NT2/D1 (cell line): ENCODE results near the gene TMEM176B.

Experiments
- SUZ12 ChIP-seq: IDR thresholded peaks from 2 replicates; pipeline ENCODE4 v1.6.1; 2011; ENCODE audit not compliant: insufficient read length, insufficient read depth; ENCODE audit errors: extremely low read depth
- YY1 ChIP-seq: IDR thresholded peaks from 2 replicates; pipeline ENCODE4 v1.6.1; 2011; ENCODE audit not compliant: insufficient read length, insufficient read depth
- ZNF274 ChIP-seq: IDR thresholded peaks from 2 replicates; pipeline ENCODE4 v1.6.1; 2011; ENCODE audit warnings: mild to moderate bottlenecking, low read depth, low read length

DNA sequence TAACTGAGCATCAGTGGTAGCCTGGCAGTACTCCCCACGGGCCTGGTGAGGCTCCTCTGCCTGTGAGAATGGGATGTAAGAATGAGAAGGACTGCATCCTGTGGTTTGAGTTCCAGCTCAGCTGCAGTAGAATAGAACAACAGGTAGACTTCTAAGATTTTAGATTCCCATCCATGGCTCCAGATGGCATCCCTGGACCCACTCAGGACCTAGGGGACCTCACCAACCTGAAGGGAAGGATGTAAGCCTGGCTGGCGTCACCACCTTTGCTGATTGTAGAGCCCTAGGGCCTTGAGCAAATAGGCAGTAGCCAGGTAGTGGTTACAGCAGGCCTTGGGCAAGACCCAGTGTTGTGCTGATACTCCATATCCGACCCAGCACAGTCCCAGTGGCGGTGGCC lies 42.6 kb upstream of the TMEM176B start:
- TF ChIP-seq ZNF274 (no peak), SUZ12 (no peak), YY1 (no peak)
